HL-60 (cell line): ENCODE data around the gene CEBPZOS.

Experiments
- CTCF ChIP-seq: IDR thresholded peaks from one replicate; pipeline ENCODE4 v1.5.1; 2011; ENCODE audit warnings: low read length, control low read depth, inconsistent platforms; ENCODE audit not compliant: insufficient read depth
- GABPA ChIP-seq: IDR thresholded peaks from 2 replicates; pipeline ENCODE4 v1.6.1; 2012; ENCODE audit warnings: low read depth
- POLR2AphosphoS5 ChIP-seq: IDR thresholded peaks from 2 replicates; pipeline ENCODE4 v1.6.1; 2012; ENCODE audit warnings: low read depth
- SPI1 ChIP-seq: IDR thresholded peaks from 2 replicates; pipeline ENCODE4 v1.6.1; 2012; ENCODE audit warnings: low read depth, mild to moderate bottlenecking, borderline replicate concordance

- TF ChIP-seq CTCF (no peak), POLR2AphosphoS5 (no peak), SPI1 (no peak), GABPA (no peak)
Measured at GRCh38 chr2:37243435-37243834, 47.1 kb downstream of the CEBPZOS start.
